HG02623 (cell line): Measurements from ENCODE around the gene PDE4D.

Experiments used
- ATAC-seq: cut with Tn5 transposase; IDR thresholded peaks from one replicate; pipeline ENCODE4 v1.9.1; 2021; ENCODE audit warnings: moderate library complexity; ENCODE audit not compliant: unreplicated experiment

The PDE4D gene

GRCh38 chr5:59346982-59347381 lies 546.5 kb downstream of the PDE4D start:
- no peak for ATAC-seq

DNA sequence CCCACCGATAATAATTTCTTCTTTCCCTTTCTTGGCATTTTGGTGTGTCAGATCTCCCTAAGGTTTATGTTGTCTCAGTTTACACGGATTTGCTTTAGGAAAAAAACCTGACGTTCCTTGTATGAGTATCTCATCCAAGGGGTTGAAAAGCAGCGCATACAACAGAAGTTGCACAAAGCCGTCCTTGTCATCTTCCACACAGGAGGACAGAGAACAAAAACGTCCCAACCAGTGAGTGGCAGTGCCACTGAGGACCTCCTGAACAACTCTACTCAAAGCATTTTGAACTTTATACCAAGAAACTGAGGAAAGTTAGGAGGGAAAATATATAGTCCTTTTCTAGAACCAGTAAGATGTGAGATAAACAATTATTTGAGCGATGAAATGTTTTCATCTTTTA lies 547.0 kb downstream of the PDE4D start:
- no peak for ATAC-seq

DNA sequence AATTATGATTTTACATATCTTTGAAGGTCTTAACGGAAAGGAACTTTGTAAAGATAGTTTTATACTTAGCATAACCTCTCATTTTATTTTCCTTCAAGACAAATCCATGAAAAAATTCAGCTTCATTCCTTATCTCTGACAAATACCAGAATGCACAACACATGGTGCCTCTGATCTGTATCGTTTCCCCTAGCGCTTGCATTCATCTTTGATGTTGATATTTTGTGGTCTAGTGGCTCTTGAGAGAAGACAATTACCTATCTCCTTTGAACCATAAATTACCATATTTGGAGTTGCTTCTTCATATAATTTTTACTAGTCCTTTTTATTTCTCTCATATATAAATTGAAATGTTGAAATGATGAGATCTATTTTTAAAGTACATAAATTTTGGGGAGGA lies 551.3 kb downstream of the PDE4D start:
- no peak for ATAC-seq

DNA sequence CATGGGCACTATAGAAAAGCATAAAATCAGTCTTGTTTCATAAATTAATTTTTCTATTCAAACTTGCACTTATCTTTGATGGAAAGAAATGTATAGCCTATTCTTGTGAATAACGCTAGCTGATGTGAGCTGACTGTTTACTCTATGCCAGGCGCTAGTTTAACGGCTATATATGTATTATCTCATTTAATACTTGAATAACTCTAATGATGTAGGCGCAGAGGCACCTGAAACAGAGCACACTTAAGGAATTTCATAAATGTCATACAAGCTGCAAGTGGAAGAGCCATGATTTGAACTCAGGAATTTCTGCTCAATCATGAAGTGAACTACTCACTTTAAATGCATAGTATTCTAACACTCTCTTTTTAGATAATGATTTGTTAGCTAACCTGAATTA lies 551.8 kb downstream of the PDE4D start:
- ATAC-seq, result no peak

DNA sequence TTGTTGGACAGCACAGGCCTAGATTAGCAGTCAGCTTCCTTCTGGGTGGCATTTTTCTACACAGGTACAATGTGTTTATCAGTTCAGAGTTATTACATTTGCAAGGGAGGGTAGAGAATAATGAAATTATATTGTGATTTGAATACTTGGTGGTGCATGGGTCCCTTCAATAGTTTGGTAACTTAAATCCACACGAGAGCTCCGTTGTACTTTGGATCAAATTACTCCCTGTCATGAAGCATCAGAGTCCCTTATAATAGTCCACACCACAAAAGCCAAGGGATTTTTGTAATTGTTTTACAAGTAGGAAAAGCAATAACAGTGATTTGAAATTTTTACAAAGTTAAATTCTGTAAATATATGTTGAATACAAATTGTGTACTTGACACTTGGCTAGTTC lies 552.4 kb downstream of the PDE4D start:
- ATAC-seq, result no peak

GRCh38 chr5:59340637-59341036 lies 552.9 kb downstream of the PDE4D start:
- ATAC-seq, result no peak

DNA sequence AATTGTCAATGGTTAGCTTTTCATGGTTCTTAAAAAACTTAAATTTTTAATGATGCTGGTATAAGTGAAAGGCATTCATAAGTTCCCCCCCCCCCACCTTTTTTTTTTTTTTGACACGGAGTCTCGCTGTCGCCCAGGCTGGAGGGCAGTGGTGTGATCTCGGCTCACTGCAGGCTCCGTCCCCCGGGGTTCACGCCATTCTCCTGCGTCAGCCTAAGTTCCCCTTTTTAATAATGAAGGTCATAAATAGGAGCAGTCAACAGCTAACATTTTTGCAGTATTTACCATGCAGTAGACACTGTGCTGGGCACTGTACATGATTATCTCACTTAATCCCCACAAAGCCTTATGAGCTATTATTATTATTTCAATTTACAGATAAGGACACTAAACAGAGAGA lies 556.3 kb downstream of the PDE4D start:
- no peak for ATAC-seq

DNA sequence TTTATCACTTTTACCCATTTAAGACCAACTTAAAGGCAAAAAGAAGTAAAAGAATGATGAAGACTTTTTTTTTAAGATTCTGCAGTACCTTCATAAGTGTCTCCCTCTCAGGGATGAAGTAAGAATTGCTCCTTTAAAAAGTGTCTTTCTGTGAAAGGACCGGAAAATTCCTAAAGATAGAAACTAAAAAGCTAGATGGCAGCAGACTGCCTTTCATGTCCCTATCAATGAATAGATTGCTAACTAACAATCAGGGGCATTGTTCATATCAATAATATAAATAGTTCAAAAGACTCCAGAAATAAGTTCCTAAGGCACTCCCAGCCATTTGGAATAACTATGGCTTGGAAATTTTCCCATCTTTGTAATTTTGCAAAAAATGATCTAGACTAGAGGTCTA lies 558.0 kb downstream of the PDE4D start:
- no peak for ATAC-seq

DNA sequence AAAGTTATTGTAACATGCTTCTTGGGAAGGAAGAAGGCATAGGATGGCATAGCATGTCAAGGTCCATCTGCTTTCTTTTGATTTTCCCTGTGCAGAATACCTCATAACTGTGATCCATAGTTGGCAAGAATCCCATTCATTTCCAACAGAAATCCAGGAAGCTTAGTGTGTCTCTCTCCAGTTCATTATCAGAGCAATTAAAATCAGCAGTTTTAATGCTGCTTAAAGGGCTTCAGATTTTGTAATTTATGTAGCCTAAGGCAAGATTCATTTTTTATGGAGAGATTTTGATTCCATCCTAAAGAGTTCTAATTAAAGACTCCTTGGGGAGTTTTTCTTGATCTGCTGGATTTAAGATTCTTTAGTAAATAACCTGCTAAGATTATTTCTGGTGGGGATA lies 560.1 kb downstream of the PDE4D start:
- ATAC-seq, result no peak

- ATAC-seq, result no peak
These were observed 561.1 kb downstream of the PDE4D start for GRCh38 chr5:59332236-59332973.

DNA sequence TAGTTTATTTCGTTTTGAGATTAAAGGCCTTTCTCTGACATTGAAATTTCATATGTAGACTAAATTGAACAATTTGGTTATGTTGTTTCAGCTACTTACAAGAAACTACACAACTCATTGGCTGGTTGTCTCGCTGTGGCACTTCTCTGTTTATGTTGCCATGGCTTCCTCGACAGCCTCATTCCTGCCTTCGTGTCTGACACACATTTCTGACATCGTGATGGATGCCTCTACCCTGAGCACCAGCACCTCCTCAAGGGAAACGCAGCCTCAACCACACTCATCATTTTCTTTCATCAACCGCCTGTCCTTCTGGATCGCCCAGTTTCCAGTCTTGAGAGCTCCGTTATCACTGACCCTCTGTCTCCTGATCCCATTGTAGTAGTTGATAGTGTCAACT lies 562.8 kb downstream of the PDE4D start:
- ATAC-seq, result no peak

GRCh38 chr5:59328709-59329296 lies 564.7 kb downstream of the PDE4D start:
- ATAC-seq, result no peak

GRCh38 chr5:59327191-59327980 lies 566.1 kb downstream of the PDE4D start:
- no peak for ATAC-seq

GRCh38 chr5:59326596-59326995 lies 566.9 kb downstream of the PDE4D start:
- ATAC-seq, result no peak

- no peak for ATAC-seq
These were observed 568.5 kb downstream of the PDE4D start for GRCh38 chr5:59325070-59325469.

DNA sequence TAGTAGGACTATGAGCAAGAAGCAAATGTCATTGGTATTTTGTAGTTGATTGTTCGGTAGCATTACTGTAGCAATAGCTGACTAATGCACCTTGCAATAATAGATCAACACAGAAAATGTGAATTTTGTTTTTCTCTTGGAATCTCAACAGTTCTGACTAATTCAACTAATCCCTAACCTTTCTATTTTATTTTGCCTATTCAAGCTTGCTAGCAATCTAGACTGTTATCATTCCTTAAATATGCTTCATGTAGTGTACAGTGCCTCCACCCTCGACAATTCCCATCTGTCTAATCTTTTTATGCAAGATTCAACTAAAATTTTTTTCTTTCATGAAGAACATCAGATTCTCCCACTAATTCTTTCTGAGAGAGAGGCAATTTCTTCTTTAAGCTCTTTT lies 570.6 kb downstream of the PDE4D start:
- no peak for ATAC-seq

DNA sequence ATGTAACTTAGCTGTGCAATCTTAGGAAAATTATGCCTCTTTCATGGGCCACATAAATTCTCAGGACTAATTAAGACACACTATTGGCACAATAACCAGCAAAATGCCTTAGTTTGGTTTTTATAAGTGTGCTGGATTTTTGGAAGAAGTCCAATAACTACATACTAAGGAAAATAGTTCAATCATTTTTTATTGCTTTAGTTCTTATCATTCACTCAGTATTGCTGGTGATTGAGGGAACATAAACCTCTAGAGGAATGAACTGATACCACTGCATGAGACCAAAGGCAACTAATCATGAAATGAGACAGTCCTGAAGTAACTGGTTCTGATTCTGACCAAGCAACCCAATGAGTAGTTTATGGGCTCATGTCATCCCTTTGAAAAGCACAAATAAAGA lies 571.5 kb downstream of the PDE4D start:
- no peak for ATAC-seq

- no peak for ATAC-seq
These were observed 571.9 kb downstream of the PDE4D start for GRCh38 chr5:59321642-59322041.

GRCh38 chr5:59320420-59320819 lies 573.1 kb downstream of the PDE4D start:
- no peak for ATAC-seq

DNA sequence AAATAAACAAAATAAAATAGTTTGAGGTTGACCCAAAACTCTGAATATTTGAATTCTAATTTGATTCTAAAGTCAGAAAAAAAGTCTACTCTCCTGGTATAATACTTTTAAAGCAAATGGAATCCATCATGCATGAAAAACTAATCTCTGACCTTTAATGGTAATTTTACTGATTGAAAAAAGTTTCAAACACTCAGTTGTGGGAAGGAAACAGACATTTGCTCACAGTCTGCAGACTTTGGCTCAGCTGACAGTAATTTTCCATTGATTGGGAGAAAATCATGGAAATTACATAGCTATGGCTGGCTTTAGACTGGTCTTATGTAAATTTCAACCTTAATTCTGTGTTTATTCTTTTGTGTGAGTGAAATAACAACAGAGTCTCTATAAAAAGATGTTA lies 574.3 kb downstream of the PDE4D start:
- no peak for ATAC-seq

- no peak for ATAC-seq
These were observed 575.7 kb downstream of the PDE4D start for GRCh38 chr5:59317774-59318205.
